K562 (cell line): ENCODE results near the gene UGT1A10. TPM values are rescaled to one million over a fixed set of nuclear protein-coding genes. Genes with fewer than 3 reads are reported as not detected.

Source experiments
- ATAC-seq: fragments of 200-7000 bp; cut with Tn5 transposase; 3 replicates; pipeline ENCODE4 v1.9.1; 2020; ENCODE audit warnings: moderate library complexity
- BruUV-seq: library from RNA; stranded (reverse); fragments of 400-500 nt; replicated peaks from 2 replicates; lab custom pipeline; 2021; lab: Mats Ljungman, UMichigan
- CTCF ChIA-PET: fragments of 300-600 bp; formaldehyde crosslinking; extraction: SDS; loops from one replicate; lab custom pipeline; 2021; ENCODE audit warnings: low intra/inter-chr PET ratio; lab: Yijun Ruan, JAX
- POLR2A ChIA-PET: fragments of 300-600, 350-650 bp; sonication (Branson Sonifier 250); formaldehyde crosslinking; extraction: SDS; loops from one replicate; lab custom pipeline; 2021; ENCODE audit warnings: antibody characterized with exemption, inconsistent platforms; lab: Yijun Ruan, JAX
- DNase-seq, 4 experiments: peaks; one replicate each; pipeline versions ENCODE4 v3.0.0 to v3.0.0-alpha.2; 2011 to 2018; ENCODE audit warnings: low spot score in 3 of 4, mixed read lengths in 3 of 4; ENCODE audit errors: extremely low read depth in 1 of 4
- FAIRE-seq: peaks from 2 replicates; lab custom pipeline; 2011; peaks lifted over from hg19 to GRCh38; lab: Jason Lieb, UNC
- H2AFZ ChIP-seq: 2 replicates; pipeline ENCODE4 v1.6.0; 2011; ENCODE audit warnings: low read depth, low read length, control low read depth, inconsistent platforms
- H3K27ac ChIP-seq: fragments of 200-600 bp; 3 replicates; pipeline ENCODE4 v1.8.0; 2011; ENCODE audit warnings: low read depth, mild to moderate bottlenecking, control low read depth, inconsistent platforms, low read length, moderate library complexity, mixed read lengths; ENCODE audit errors: extremely low read depth
- H3K27me3 ChIP-seq, 2 experiments: fragments of 300-600 bp in 1 of 2; 2 replicates in 1 of 2; 3 replicates in 1 of 2; pipeline versions ENCODE4 v1.6.0 to v1.8.0; 2011; ENCODE audit warnings: inconsistent platforms in 2 of 2, low read length in 2 of 2, mild to moderate bottlenecking in 1 of 2, mixed read lengths in 1 of 2, moderate library complexity in 1 of 2; ENCODE audit not compliant: control insufficient read depth in 2 of 2, insufficient read depth in 2 of 2
- H3K36me3 ChIP-seq: fragments of 300-600 bp; 3 replicates; pipeline ENCODE4 v1.8.0; 2011; ENCODE audit warnings: mild to moderate bottlenecking, low read length, inconsistent platforms; ENCODE audit not compliant: control insufficient read depth, insufficient read depth
- H3K4me1 ChIP-seq, 2 experiments: fragments of 200-600 bp in 1 of 2; replicated peaks in 1 of 2; 2 replicates in 1 of 2; 3 replicates in 1 of 2; pipeline versions ENCODE4 v1.5.1 to v1.8.0; 2011; ENCODE audit warnings: inconsistent platforms in 2 of 2, low read length in 2 of 2, mild to moderate bottlenecking in 1 of 2, mixed read lengths in 1 of 2, moderate library complexity in 1 of 2; ENCODE audit not compliant: control insufficient read depth in 2 of 2, insufficient read depth in 2 of 2
- H3K4me2 ChIP-seq: 2 replicates; pipeline ENCODE4 v1.6.1; 2011; ENCODE audit warnings: low read length, control low read depth, inconsistent platforms, mixed read lengths; ENCODE audit not compliant: insufficient read depth
- H3K4me3 ChIP-seq: fragments of 200-600 bp; sonication (generic), shearing (Covaris generic); 2 replicates; pipeline ENCODE4 v1.5.1; 2016; ENCODE audit warnings: control low read depth, inconsistent platforms
- H3K79me2 ChIP-seq: fragments of 200-600 bp; 3 replicates; pipeline ENCODE4 v1.8.0; 2011; ENCODE audit warnings: low read length, inconsistent platforms; ENCODE audit not compliant: control insufficient read depth, insufficient read depth
- H3K9ac ChIP-seq, 2 experiments: 2 replicates each; pipeline versions ENCODE4 v1.6.0 to v1.6.1; 2011; ENCODE audit warnings: low read depth in 2 of 2, low read length in 2 of 2, control low read depth in 1 of 2, inconsistent platforms in 1 of 2, mild to moderate bottlenecking in 1 of 2, mixed read lengths in 1 of 2; ENCODE audit not compliant: insufficient read depth in 1 of 2
- H3K9me1 ChIP-seq: one replicate; pipeline ENCODE4 v1.6.0; 2011; ENCODE audit warnings: inconsistent platforms, mild to moderate bottlenecking, low read length, moderate library complexity; ENCODE audit not compliant: control insufficient read depth, insufficient read depth
- H3K9me3 ChIP-seq: replicated peaks from 2 replicates; pipeline ENCODE4 v1.5.1; 2011; ENCODE audit warnings: low read depth, low read length, inconsistent platforms; ENCODE audit not compliant: control insufficient read depth, insufficient read depth
- H4K20me1 ChIP-seq: replicated peaks from 2 replicates; pipeline ENCODE4 v1.6.1; 2011; ENCODE audit warnings: low read length, inconsistent platforms, mixed read lengths; ENCODE audit not compliant: control insufficient read depth, insufficient read depth
- ERF ChIP-seq: fragments of 450-650 bp; formaldehyde crosslinking; IDR thresholded peaks from 2 replicates; pipeline ENCODE4 v1.4.0; 2020; ENCODE audit warnings: mild to moderate bottlenecking, mixed read lengths
- MCM3 ChIP-seq: fragments of 450-650 bp; IDR thresholded peaks from 2 replicates; pipeline ENCODE4 v1.6.1; 2016
- MYC ChIP-seq, 2 experiments: fragments of 250-450 bp in 1 of 2; sonication (Bioruptor Pico) in 1 of 2; IDR thresholded peaks; 2 replicates each; pipeline versions ENCODE4 v1.5.1 to v1.6.1; 2012 to 2021; ENCODE audit warnings: low read depth in 2 of 2, borderline replicate concordance in 1 of 2, improper control_type of control experiment in 1 of 2, low read length in 1 of 2, mild to moderate bottlenecking in 1 of 2, moderate library complexity in 1 of 2
- NFE2 ChIP-seq: IDR thresholded peaks from 2 replicates; pipeline ENCODE4 v1.6.1; 2014; ENCODE audit warnings: antibody characterized with exemption, low read depth
- NFIX ChIP-seq: fragments of 250-450 bp; sonication (Bioruptor Pico); IDR thresholded peaks from 2 replicates; pipeline ENCODE4 v1.4.0; 2020; ENCODE audit warnings: low read depth, mild to moderate bottlenecking, moderate library complexity
- POLR2AphosphoS5 ChIP-seq: IDR thresholded peaks from 2 replicates; pipeline ENCODE4 v1.6.1; 2011; ENCODE audit warnings: mild to moderate bottlenecking, low read depth, low read length, moderate library complexity; ENCODE audit not compliant: control insufficient read depth, insufficient read depth
- PTBP1 ChIP-seq: fragments of 200-400 bp; formaldehyde crosslinking; IDR thresholded peaks from 2 replicates; pipeline ENCODE4 v1.6.1; 2017; ENCODE audit warnings: low read depth, low read length
- RAD51 ChIP-seq: fragments of 450-650 bp; IDR thresholded peaks from 2 replicates; pipeline ENCODE4 v1.7.1; 2016; ENCODE audit warnings: low read depth, mild to moderate bottlenecking, borderline replicate concordance
- WHSC1 ChIP-seq: IDR thresholded peaks from one replicate; pipeline ENCODE4 v1.6.1; 2012; ENCODE audit warnings: low read length, control low read depth, inconsistent platforms
- ZC3H4 ChIP-seq: sonication (generic); formaldehyde crosslinking; IDR thresholded peaks from 2 replicates; pipeline ENCODE4 v1.9.0; 2021; ENCODE audit warnings: missing genetic modification reagents, borderline replicate concordance
- ZKSCAN1 ChIP-seq: fragments of 150-350 bp; IDR thresholded peaks from 2 replicates; pipeline ENCODE4 v1.6.1; 2016; ENCODE audit warnings: low read depth, low read length
- WGBS: fragments of 100-300 bp; shearing (Covaris generic); methylation state at CpG from one replicate; pipeline ENCODE4 v1.1.6; 2016; ENCODE audit warnings: low coverage, mixed read lengths; ENCODE audit not compliant: insufficient coverage; ENCODE audit errors: missing lambda C conversion rate; 5-methylcytosine and 5-hydroxymethylcytosine counted together
- in situ Hi-C: fragments of 300-500 bp; cut with MboI; formaldehyde crosslinking; loops from 4 replicates; pipeline ENCODE4 v1.15.0; 2018; ENCODE audit warnings: inconsistent platforms, mixed read lengths
- intact Hi-C: fragments of 100-400 bp; cut with micrococcal nuclease; formaldehyde crosslinking; loops from 2 replicates; pipeline ENCODE4 v1.14.2; 2022
- polyA plus RNA-seq, 8 experiments: library from polyadenylated mRNA; depleted of rRNA in 4 of 8; stranded (reverse) in 5 of 8; unstranded in 3 of 8; fragments of >200 nt; fragmentation: Nextera tagmentation in 2 of 8; fragmentation: Illumina TruSeq in 1 of 8; extraction: Ambion mirVana in 2 of 8; extraction: Trizol in 1 of 8; gene quantifications; 2 replicates each; pipeline versions ENCODE4 v1.2.1 to v1.2.3, GENCODE V29; 2011 to 2014; ENCODE audit warnings: inconsistent platforms in 1 of 8, missing spikeins in 1 of 8
- total RNA-seq, 7 experiments: library from RNA; depleted of rRNA in 6 of 7; stranded (reverse); fragments of >200 nt in 6 of 7; fragmentation: Illumina TruSeq in 2 of 7; extraction: Trizol in 2 of 7; gene quantifications; 2 replicates each; pipeline versions ENCODE4 v1.2.1 to v1.2.3, GENCODE V29; 2011 to 2021; ENCODE audit warnings: low replicate concordance in 1 of 7
- TF ChIP-seq, protein P1 (sequence below): sonication (generic); formaldehyde crosslinking; IDR thresholded peaks from 2 replicates; pipeline ENCODE4 v1.8.1; 2023; ENCODE audit warnings: mild to moderate bottlenecking, missing genetic modification reagents
- TF ChIP-seq, protein P2 (sequence below), 2 experiments: fragments of 450-650 bp in 1 of 2; IDR thresholded peaks; 2 replicates each; pipeline ENCODE4 v1.6.1; 2011 to 2017; ENCODE audit warnings: low read depth in 2 of 2, antibody characterized with exemption in 1 of 2, borderline replicate concordance in 1 of 2, low read length in 1 of 2, mild to moderate bottlenecking in 1 of 2, mixed read lengths in 1 of 2; ENCODE audit not compliant: control insufficient read depth in 1 of 2
- TF ChIP-seq, protein P3 (sequence below): fragments of 250-450 bp; sonication (Bioruptor Pico); IDR thresholded peaks from 2 replicates; pipeline ENCODE4 v1.6.1; 2021; ENCODE audit warnings: mild to moderate bottlenecking

UGT1A10 gene
- total and polyA plus RNA-seq, 9 of the 15 experiments (the other 6 are each of a cell fraction or from before 2014, with no cell fraction given): not detected

DNA sequence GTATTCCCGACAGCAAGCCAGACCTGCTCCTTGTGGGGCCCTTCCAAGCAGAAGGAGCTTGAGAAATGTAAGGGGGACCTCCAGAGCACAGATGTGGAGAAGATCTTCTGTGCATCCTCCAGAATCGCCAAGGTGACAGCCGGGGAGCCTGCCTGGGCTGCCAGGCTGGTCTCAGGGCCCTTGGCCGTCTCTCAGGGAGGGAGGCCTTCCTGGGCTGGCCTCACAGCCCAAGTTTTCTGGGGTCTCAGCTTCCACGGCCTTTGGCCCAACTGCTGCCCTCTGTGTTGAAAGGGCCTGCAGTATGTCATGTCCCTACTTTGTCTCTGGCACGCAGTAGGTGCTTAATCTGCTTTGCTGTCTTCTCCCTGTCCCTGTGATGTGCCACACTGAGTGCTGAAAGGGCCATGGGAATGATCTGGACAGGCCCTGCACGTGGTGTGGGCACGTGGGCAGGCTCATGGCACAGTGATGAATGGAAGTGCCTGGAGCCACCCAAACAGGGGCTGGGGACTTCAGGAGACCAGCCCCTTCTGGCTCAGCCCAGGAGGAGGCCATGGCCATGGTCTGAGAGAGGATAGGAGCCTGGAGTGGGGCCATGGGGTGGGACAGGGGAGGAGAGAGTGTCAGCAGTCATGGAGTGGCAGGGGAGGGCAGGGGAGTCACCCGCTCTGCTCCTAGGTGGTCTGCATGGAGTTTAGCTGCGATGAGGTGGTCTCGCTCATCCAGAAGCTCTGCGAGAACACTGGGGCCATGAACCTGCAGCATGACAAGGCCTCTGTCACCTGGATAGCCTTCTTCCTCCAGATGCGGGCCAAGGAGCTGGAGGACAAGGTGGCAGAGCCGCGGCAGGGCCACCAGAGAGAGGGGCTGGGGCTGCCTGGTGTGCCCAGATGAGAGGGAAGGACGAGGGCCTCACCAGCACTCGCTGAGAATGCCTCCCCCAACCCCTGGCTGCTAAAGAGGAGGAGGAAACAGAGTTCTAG, 182.7 kb downstream of the UGT1A10 start:
- Histone ChIP-seq H3K9me3 (no peaks in the 10 kb centered on the region), H3K9me1 (no peaks in the 10 kb centered on the region), H3K27ac (no peak overlapping the region), H2AFZ (no peak overlapping the region), H3K27me3 (peaks cover 2 to 62% of the 10 kb centered on the region in 2 experiments; a peak in 4 of 5 replicates), H3K4me2 (no peak overlapping the region), H3K36me3 (no peaks in the 10 kb centered on the region), H3K4me3 (no peak overlapping the region), H3K9ac (no peak overlapping the region), H3K79me2 (no peaks in the 10 kb centered on the region), H4K20me1 (no peaks in the 10 kb centered on the region; the same call in 1 of the 2 replicates), H3K4me1 (no peaks in the 10 kb centered on the region; a peak in 1 of 5 replicates)
- no TSS peak for BruUV-seq
- CTCF ChIA-PET: no interaction called here
- TF ChIP-seq NFIX (CRISPR knock-in tag) (no peak), MCM3 (no peak), ERF (CRISPR knock-in tag) (no peak), MYC (IDR thresholded peaks at IDR 0.05; ENCODE audit: low read depth, low read length) (no peak), MYC (CRISPR knock-in tag; IDR thresholded peaks at IDR 0.05; ENCODE audit: borderline replicate concordance, low read depth) (no peak), NFE2 (no peak), WHSC1 (no peak), POLR2AphosphoS5 (no peak), RAD51 (no peak), PTBP1 (no peak), ZC3H4 (CRISPR knock-in tag) (no peak), ZKSCAN1 (no peak)
- TF ChIP-seq, protein P1, sequence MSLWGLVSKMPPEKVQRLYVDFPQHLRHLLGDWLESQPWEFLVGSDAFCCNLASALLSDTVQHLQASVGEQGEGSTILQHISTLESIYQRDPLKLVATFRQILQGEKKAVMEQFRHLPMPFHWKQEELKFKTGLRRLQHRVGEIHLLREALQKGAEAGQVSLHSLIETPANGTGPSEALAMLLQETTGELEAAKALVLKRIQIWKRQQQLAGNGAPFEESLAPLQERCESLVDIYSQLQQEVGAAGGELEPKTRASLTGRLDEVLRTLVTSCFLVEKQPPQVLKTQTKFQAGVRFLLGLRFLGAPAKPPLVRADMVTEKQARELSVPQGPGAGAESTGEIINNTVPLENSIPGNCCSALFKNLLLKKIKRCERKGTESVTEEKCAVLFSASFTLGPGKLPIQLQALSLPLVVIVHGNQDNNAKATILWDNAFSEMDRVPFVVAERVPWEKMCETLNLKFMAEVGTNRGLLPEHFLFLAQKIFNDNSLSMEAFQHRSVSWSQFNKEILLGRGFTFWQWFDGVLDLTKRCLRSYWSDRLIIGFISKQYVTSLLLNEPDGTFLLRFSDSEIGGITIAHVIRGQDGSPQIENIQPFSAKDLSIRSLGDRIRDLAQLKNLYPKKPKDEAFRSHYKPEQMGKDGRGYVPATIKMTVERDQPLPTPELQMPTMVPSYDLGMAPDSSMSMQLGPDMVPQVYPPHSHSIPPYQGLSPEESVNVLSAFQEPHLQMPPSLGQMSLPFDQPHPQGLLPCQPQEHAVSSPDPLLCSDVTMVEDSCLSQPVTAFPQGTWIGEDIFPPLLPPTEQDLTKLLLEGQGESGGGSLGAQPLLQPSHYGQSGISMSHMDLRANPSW (CRISPR knock-in tag): no peak
- TF ChIP-seq, protein P2, sequence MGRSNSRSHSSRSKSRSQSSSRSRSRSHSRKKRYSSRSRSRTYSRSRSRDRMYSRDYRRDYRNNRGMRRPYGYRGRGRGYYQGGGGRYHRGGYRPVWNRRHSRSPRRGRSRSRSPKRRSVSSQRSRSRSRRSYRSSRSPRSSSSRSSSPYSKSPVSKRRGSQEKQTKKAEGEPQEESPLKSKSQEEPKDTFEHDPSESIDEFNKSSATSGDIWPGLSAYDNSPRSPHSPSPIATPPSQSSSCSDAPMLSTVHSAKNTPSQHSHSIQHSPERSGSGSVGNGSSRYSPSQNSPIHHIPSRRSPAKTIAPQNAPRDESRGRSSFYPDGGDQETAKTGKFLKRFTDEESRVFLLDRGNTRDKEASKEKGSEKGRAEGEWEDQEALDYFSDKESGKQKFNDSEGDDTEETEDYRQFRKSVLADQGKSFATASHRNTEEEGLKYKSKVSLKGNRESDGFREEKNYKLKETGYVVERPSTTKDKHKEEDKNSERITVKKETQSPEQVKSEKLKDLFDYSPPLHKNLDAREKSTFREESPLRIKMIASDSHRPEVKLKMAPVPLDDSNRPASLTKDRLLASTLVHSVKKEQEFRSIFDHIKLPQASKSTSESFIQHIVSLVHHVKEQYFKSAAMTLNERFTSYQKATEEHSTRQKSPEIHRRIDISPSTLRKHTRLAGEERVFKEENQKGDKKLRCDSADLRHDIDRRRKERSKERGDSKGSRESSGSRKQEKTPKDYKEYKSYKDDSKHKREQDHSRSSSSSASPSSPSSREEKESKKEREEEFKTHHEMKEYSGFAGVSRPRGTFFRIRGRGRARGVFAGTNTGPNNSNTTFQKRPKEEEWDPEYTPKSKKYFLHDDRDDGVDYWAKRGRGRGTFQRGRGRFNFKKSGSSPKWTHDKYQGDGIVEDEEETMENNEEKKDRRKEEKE (IDR thresholded peaks at IDR 0.05; ENCODE audit: borderline replicate concordance in 1 of 2, control insufficient read depth in 1 of 2, low read depth in 2 of 2, low read length in 1 of 2): no peak
- TF ChIP-seq, protein P3, sequence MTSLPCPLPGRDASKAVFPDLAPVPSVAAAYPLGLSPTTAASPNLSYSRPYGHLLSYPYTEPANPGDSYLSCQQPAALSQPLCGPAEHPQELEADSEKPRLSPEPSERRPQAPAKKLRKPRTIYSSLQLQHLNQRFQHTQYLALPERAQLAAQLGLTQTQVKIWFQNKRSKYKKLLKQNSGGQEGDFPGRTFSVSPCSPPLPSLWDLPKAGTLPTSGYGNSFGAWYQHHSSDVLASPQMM (CRISPR knock-in tag): no peak
- no peak for ATAC-seq
- FAIRE-seq: no peak
- WGBS: 1% methylated on average over 9 of the region's 17 CpGs
- no peak for DNase-seq
- in situ Hi-C loops: no loop called here
- intact Hi-C loops: no loop called here
- POLR2A ChIA-PET: no interaction called here
